NCI-H345 (cell line): ENCODE data around the gene ZSWIM6.

Experiments
- DNase-seq: peaks from one replicate; lab custom pipeline; 2025; lab: John Stamatoyannopoulos, UW

The ZSWIM6 gene

DNA sequence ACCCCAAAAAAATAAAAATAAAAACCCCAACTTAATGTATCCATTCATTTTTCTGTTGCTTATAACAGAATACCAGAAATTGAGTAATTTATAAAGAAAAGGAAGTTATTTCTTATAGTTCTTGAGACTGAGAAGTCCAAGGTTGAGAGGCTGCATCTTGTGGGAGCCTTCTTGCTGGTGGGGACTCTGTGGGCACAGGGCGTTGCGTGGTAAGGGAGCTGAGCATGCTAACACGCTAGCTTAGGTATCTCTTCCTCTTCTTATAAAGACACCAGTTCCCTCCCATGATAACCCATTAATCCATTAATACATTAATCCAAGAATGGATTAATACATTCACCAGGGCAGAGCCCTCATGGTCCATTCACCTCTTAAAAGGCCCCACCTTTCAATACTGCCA lies 150.9 kb downstream of the ZSWIM6 start:
- no peak for DNase-seq

DNA sequence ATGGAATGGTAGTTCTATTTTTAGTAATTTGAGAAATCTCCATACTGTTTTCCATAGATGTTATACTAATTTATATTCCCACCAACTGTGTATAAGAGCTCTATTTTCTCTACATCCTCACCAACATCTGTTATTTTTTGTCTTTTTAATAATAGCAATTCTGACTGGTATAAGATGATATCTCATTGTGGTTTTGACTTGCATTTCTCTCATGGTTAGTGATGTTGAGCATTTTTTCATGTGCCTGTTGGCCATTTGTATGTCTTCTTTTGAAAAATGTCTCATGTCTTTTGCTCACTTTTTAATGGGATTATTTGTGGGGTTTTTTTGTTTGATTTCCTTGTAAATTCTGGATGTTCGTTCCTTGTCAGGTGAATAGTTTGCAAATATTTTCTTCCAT lies 154.4 kb downstream of the ZSWIM6 start:
- DNase-seq = no peak

DNA sequence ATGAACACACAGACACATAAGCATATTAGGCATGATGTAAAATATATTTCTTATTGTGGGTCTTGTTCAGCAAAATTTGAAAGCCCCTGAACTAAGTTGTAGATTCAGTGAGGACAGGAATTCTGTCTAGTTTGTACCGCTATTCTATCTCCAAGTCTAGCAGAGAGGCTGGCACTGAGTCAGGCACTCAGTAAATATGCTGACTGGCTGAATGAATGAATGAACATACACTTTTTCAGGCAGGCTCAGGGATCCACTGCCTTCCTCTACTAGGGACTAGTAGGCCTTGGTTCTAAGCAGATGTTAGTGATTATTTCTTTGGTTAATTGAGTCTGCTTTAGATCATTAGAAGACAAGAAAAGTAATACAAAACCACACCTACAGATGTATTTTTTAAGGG lies 157.5 kb downstream of the ZSWIM6 start:
- no peak for DNase-seq

DNA sequence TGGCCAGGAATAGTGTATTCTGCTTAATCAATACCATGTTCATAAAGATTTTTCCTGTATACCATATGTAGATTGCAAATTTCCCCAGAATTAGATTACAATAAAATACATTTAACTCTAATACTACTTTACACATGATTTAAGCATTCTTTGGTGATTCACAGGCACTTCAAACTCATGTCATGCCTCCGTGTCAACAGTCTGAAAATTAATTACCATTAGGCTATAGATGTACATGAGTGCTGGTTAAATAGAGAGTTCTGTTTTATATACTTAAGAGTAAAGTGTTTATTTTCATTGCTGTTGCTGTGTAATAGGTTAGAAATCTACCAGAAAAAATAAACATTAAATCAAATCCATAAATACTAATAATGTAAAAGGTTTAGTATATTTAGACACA lies 159.8 kb downstream of the ZSWIM6 start:
- DNase-seq = no peak

DNA sequence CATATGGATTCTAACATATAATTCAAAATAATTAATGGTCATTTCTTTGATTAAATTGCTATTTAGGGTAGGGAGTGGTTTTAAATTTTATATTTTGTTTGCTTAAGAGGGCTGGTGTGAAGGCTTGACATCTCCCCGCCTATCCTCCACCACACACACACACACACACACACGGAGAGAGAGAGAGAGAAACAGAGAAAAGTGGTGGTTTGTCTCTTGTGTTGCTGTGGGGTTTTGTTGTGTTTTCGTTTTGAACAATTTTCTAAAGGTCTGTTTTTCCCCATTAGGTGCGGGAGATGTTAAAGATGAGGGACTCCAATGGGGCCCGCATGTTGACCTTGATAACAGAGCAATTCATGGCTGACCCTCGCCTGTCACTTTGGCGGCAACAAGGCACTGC lies 161.9 kb downstream of the ZSWIM6 start:
- no peak for DNase-seq

DNA sequence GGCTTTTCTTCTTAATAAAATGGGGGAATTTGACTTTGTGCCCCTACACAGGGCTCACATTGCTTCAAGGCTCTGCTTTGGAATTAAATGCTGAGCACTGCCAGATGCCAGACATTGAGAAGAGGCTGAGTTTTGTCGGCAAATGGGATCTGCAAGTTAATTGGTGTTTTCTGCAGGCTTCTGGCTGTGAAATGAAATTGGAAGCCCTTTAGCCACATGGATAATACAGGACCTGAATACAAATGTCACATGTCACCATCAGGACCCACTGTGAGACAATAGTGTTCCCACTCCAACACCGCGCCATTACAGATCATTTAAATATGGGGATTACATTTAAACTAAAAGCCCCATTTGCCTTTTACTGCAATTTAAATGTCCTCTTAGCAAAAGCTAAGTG lies 164.4 kb downstream of the ZSWIM6 start:
- no peak for DNase-seq

DNA sequence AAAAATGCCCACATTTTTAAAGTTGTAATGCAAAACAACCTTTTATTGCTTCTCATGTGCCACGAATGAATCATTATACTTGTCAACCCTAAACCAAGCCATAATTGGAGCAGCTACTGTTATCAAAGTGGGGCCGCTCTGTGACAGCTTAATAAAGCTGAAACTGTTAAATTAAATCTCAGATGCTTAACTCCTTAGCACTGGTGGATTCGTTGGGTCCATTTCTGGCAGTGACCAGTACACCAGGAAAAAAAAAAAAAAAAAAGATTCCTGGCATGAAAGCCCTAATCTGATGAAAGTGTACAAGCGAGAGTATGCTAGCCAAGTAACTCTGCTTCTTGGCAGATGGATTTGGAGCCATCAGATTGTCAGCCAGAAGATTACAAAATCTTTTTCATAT lies 164.8 kb downstream of the ZSWIM6 start:
- no peak for DNase-seq

DNA sequence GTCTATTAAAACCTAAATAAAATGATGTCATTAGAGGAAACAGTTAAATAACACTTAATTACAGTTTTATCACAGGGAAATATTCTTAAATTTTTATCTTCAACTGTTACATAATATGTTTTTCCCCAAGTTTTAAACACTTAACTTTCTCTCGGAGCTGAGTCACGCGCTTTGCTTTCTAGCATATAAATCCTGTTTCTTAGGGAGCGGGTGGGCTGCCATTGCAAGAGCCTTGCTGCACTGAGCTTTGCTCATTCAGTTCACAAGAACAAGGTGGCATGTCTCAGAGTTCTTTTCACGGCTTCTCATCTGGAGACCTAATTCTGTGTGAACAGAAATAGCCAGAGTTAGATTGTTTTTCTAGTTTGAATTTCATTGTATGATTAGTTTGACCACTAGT lies 166.1 kb downstream of the ZSWIM6 start:
- DNase-seq = no peak

DNA sequence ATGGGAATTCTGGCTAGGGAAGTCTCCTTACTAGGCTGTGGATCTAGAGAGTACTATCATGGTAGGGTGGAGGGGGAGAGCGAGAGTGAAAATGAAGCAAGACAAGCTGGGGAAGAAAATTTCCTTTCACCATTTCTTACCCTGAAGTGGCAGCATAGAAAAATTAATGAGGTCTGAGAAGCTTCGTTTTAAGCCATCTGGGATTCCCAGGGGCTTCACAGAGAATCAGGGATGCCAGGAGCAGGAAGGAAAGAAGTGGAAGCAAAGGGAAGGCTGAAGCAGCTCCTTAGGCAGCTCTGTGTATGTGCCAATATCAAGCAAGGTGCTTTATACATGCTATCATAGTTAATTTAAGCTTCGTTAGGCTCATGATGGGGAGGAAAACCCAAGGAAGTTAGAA lies 169.9 kb downstream of the ZSWIM6 start:
- DNase-seq = no peak

DNA sequence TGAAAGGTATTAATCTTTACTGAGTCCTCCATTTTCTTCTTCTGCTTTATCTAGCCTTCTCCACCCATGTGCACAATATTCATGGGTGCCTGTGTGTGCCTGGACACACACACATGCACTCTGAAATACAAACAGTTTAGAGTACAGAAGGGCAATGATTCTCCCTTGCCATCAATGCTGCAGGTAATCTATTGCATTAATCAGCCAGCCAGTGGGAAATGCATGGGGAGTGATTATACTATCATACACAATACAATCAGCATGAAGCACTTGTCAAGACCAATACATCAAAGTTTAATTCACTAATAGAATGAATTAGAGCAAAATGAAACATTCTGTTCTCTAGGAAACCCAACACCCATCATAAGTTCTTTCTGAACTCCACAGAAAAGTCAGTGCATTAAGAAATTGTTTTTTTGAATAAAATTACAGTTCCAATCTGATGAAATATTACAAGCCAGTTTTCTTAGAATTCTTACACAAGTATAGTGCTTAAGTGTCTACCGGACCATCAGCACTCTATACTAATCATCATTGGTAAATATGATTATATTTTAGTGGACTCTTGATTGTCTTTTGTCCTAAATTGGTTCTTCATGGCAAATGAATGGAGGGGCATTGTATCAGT lies 172.2 kb downstream of the ZSWIM6 start:
- no peak for DNase-seq

DNA sequence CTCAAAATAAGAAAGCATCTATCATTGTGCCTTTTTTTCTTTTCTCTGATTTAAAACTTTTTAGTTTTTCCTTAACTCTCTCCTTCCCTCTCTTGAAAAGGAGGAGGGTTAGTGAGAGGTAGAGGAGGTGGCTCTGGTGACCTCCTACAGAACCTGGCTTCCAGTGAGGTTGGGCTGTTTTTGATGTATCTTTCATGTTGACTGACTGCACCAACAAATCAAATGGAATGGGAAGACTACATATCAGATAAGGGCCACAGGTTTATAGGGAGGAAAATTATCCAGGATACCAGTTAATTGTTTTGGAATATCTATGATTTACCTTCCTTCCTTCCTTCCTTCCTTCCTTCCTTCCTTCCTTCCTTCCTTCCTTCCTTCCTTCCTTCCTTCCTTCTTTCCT lies 173.2 kb downstream of the ZSWIM6 start:
- DNase-seq = no peak

DNA sequence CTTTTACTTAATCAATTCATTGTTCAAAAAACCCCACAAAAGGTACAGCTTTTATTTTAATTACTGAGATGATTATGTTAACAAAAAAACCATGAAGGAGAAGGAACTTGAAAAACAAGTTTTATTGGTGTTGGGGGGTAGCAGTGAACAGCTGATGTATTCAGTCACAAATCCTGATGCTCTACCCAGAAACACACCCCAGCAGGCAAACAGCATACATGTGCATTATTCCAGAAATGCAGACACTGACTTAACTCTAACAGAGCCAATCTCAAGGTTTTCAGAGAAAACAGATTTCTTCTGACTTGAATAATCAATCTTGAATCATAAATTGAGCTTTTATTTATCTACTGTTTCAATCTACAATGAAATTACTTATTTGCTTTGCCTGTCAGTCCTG lies 175.2 kb downstream of the ZSWIM6 start:
- no peak for DNase-seq

DNA sequence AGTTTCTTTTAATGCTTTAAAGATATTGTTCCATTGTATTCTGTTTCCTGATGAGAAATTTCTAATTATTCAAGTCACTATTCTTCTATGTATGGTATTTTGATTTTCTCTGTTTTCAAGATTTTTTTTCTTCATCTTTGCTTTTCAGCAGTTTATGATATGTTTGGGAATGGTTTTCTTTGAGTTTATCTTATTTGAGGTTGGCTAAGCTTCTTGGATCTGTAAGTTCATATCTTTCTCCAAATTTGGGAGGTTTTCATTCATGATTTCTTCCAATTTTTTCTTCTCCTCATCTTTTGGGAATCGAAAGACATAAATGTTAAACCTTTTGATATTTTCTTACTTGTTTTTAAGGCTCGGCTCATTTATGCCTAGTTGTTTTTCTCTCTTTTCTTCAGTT lies 184.9 kb downstream of the ZSWIM6 start:
- DNase-seq = no peak

DNA sequence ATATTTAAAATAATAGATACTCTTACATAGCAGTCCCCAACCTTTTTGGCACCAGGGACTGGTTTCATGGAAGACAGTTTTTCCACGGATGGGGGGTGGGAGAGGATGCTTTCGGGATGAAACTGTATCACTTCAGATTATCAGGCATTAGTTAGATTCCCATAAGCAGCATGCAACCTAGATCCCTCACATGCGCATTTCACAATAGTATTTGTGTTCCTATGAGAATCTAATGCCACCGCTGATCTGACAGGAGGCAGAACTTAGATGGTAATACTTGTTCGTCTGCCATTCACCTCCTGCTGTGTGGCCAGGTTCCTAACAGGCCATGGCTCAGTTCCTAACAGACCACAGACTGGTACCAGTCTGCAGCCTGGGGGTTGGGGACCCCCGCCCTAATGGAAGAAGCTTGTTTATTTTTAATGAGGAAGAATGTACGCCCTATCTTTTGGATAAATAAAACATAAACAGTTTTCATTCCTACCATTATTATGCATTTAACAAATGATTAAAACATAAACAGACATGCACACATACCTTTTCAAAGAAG lies 187.7 kb downstream of the ZSWIM6 start:
- DNase-seq = no peak

DNA sequence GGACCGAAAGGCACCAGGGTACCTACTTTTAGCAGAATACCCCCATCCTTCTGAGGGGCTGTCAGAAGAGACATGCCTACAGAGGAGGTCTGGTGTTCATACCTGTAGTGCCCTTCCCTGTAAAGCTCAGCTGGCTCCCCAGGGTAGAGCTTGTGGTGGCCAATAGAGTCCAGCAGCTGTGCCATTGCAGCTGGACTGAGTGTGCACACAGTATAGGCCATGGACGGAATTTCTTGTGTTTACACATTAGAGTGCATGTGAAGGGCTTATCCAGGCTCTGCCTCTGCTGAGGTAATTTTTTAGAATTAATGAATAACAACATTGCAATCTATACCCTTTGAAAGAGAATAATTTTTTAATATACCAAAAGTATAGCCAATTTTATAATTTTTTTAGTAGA lies 191.0 kb downstream of the ZSWIM6 start:
- DNase-seq = no peak

DNA sequence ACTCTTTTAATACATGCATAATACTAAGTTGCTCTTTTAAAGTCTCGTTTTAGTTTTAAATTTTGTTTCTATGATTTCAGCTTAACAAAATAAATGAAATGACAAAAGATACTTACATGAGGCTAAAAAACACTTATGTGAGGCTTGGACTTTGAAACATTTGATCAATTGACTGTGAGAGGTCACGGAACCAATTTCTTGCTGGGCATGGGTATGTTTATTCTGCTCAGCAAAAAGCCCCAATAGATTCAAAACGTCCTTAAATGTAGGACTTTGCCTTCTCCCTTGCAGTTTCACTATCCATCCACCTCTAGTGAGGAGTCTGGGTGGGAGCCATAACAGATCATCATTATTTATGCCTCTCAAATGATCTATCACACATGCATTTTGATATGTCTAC lies 191.9 kb downstream of the ZSWIM6 start:
- DNase-seq = no peak

DNA sequence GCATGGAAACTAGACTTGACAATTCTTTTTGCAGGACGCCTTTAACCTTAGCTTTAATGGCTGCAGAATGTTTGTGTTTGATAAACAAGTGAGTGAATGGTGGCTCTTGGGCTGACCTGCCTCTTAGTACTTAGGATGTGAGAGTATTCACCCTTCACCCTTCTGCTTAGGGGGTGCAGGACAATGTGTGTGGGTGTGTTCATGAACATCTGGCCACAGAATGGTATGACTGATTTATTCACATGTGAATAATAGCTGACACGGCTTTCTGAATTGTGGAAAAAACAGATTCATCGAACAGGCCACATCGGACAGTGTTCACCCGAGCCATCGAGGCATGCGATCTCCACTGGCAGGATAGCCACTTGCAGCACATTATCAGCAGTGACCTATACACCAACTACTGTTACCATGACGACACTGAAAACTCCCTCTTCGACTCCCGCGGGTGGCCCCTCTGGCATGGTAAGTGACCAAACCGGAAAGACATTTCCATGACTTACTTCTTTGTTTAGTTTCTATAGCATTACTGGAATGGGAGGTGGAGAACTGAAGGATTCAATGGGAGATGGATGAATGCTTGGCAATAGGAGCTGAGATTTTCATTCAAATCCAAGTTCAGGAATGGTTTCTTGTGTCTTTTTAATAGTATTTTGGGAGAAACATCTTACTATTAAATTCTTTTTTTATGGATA lies 193.6 kb downstream of the ZSWIM6 start:
- no peak for DNase-seq

DNA sequence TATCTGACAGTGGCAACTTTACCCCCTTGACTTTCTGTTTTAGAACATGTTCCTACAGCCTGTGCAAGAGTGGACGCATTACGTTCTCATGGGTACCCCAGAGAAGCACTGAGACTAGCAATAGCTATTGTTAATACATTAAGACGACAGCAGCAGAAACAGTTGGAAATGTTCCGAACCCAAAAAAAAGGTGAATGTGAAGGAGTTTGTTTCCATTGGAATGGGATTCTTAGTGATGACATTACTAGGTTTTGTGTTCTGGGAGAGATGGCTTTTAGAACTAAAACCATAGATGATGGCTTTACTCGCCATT lies 194.1 kb downstream of the ZSWIM6 start:
- DNase-seq = no peak

DNA sequence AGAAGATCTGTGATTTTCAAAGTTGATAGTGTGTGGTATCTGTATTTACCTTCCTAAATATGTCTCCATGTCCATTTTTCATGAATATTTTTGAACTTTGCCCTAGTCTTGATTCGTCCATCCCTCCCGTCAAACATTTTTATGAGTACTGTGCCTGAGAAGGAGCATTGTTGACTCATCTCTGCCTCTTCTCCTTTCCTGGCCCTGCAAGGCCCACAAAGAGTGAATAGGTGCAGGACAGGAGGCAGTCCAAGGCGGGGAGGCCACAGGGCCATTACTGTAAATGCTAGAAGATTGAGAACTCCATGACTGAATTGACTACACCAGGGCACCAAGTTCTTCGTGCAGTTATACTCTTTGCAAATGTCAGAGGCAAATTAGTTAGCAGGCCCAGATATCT lies 200.9 kb downstream of the ZSWIM6 start:
- DNase-seq = no peak

DNA sequence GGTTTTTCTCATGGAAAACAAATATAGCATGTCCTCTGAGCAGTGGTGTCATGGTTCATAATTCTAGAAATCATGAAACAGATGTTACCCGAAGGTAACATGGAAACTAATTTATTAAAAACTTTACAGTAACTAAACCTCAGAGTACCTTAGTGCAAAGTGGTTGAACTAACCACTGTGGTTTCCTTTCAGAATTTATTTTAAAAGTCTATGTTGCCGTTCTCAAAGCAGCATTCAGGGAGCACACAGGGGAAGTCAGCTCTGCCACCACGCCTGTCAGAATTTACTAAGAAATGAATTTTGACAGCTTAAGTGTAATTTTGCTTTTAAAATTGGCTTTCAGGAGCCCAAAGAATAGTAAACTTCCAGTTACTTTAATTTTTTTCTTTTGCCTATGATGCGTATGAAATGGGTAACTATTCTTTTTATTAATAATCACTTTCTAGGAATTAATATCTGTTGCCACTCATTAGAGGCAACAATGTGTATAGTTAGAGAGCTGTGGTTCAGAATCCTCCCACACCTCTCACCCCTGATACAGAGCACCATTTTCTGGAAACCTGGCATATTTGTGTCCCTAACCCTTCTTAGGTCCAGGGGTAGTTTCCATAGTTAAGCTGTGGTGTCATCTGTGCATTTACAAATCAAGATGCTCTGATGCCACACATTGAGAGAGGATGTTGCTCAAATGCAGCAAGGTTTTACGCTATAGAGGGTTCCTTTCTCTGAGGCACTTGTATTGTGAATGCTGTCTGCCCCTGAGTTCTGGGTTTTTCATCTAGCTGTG lies 202.6 kb downstream of the ZSWIM6 start:
- no peak for DNase-seq

DNA sequence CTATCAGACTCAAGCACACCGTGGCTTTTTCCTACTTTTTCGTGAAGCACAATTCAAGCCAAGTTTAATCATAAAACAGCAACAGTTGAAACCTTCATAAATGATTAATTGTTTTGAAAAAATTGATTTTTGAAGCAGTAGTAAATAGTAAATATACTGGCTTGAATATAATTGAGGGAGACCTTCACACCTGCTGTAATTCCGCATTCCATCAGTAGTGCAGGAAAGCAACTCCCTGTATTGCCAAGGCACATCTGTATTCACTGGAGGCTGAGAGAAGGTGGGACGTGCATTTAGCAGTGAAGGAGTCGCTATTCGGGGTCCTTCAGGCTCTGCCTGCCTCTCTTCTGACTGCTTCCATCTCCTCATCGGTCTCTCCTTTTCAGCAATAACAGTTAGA lies 203.8 kb downstream of the ZSWIM6 start:
- no peak for DNase-seq

DNA sequence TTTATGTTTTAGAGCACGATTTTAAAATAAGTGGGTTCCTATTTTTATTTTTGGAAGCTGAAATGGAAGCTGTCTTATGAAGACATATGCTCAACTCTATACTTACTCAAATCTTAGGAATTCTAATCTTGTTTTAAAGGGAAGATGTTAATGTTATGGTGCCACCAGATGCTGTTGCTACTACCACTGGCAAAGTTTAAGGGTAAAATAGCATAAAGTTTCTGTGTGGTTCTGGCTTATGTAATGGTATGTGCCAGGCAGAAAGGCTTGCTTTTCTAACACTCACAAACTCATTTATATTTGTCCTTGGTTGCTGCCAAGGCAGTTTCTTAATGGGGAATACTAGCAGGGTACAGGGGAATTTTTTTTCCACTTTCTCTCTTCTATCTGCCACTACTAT lies 204.9 kb downstream of the ZSWIM6 start:
- no peak for DNase-seq
